HEK293 (cell line): ENCODE data around the gene INTS6.

ENCODE experiments used
- CTCF ChIA-PET: fragments of 350-600 bp; formaldehyde crosslinking; extraction: SDS; loops from one replicate; lab custom pipeline; 2021; ENCODE audit warnings: antibody characterized with exemption; lab: Yijun Ruan, JAX
- POLR2A ChIA-PET: fragments of 300-600 bp; formaldehyde crosslinking; extraction: SDS; loops from one replicate; lab custom pipeline; 2020; ENCODE audit warnings: antibody characterized with exemption, inconsistent platforms; lab: Yijun Ruan, JAX
- H3K27ac ChIP-seq: fragments of 200-500 bp; sonication (Bioruptor generic); 2 replicates; pipeline ENCODE4 v1.5.1; 2014; ENCODE audit warnings: low read depth, low read length, control low read depth, inconsistent platforms; ENCODE audit errors: extremely low read depth
- H3K36me3 ChIP-seq, 2 experiments: fragments of 200-500 bp in 1 of 2; sonication (Bioruptor generic) in 1 of 2; 1 replicate in 1 of 2; 2 replicates in 1 of 2; pipeline ENCODE4 v1.5.1; 2014 to 2017; ENCODE audit warnings: inconsistent platforms in 2 of 2, low read length in 2 of 2; ENCODE audit not compliant: control insufficient read depth in 2 of 2, insufficient read depth in 1 of 2
- H3K4me1 ChIP-seq: fragments of 200-500 bp; sonication (Bioruptor generic); 2 replicates; pipeline ENCODE4 v1.5.1; 2014; ENCODE audit warnings: mild to moderate bottlenecking, low read length, inconsistent platforms; ENCODE audit not compliant: control insufficient read depth, insufficient read depth
- H3K4me3 ChIP-seq: 2 replicates; pipeline ENCODE4 v1.5.1; 2011; ENCODE audit warnings: low read depth, mild to moderate bottlenecking, control low read depth, low read length, moderate library complexity
- H3K9me3 ChIP-seq: fragments of 200-500 bp; sonication (Bioruptor generic); 2 replicates; pipeline ENCODE4 v1.5.1; 2014; ENCODE audit warnings: low read depth, low read length, inconsistent platforms; ENCODE audit not compliant: control insufficient read depth, insufficient read depth
- GFI1B ChIP-seq: fragments of 450-650 bp; formaldehyde crosslinking; IDR thresholded peaks from 2 replicates; pipeline ENCODE4 v1.5.1; 2016; ENCODE audit warnings: missing biosample characterization, missing genetic modification characterization
- GLI4 ChIP-seq: fragments of 450-650 bp; formaldehyde crosslinking; IDR thresholded peaks from 2 replicates; pipeline ENCODE4 v1.5.1; 2016; ENCODE audit warnings: missing biosample characterization, missing genetic modification characterization
- IKZF3 ChIP-seq: fragments of 450-650 bp; IDR thresholded peaks from 2 replicates; pipeline ENCODE4 v1.5.0; 2018; ENCODE audit warnings: missing biosample characterization, mild to moderate bottlenecking, missing genetic modification characterization, moderate library complexity
- MZF1 ChIP-seq: fragments of 450-650 bp; formaldehyde crosslinking; IDR thresholded peaks from 2 replicates; pipeline ENCODE4 v1.5.1; 2017; ENCODE audit warnings: missing biosample characterization, missing genetic modification characterization, borderline replicate concordance
- SCRT2 ChIP-seq: fragments of 450-650 bp; formaldehyde crosslinking; IDR thresholded peaks from 2 replicates; pipeline ENCODE4 v1.5.1; 2016; ENCODE audit warnings: missing biosample characterization, missing genetic modification characterization
- YY2 ChIP-seq: fragments of 450-650 bp; formaldehyde crosslinking; IDR thresholded peaks from 2 replicates; pipeline ENCODE4 v1.5.1; 2016; ENCODE audit warnings: missing biosample characterization, missing genetic modification characterization
- ZNF10 ChIP-seq: fragments of 450-650 bp; formaldehyde crosslinking; IDR thresholded peaks from 2 replicates; pipeline ENCODE4 v1.5.1; 2017; ENCODE audit warnings: missing biosample characterization, missing genetic modification characterization
- ZNF112 ChIP-seq: fragments of 450-650 bp; formaldehyde crosslinking; IDR thresholded peaks from 2 replicates; pipeline ENCODE4 v1.5.0; 2017; ENCODE audit warnings: missing biosample characterization, missing genetic modification characterization
- ZNF155 ChIP-seq: fragments of 450-650 bp; formaldehyde crosslinking; IDR thresholded peaks from 2 replicates; pipeline ENCODE4 v1.5.1; 2016; ENCODE audit warnings: missing biosample characterization, missing genetic modification characterization
- ZNF266 ChIP-seq: fragments of 450-650 bp; formaldehyde crosslinking; IDR thresholded peaks from 2 replicates; pipeline ENCODE4 v1.5.1; 2016; ENCODE audit warnings: missing biosample characterization, missing genetic modification characterization, low read depth
- ZNF501 ChIP-seq: fragments of 450-650 bp; formaldehyde crosslinking; IDR thresholded peaks from 2 replicates; pipeline ENCODE4 v1.5.1; 2016; ENCODE audit warnings: missing biosample characterization, missing genetic modification characterization
- ZNF510 ChIP-seq: fragments of 450-650 bp; formaldehyde crosslinking; IDR thresholded peaks from 2 replicates; pipeline ENCODE4 v1.5.1; 2018; ENCODE audit warnings: mild to moderate bottlenecking, missing genetic modification characterization, missing biosample characterization; ENCODE audit not compliant: insufficient replicate concordance
- ZNF555 ChIP-seq: fragments of 450-650 bp; formaldehyde crosslinking; conservative IDR thresholded peaks from 2 replicates; pipeline ENCODE4 v1.5.1; 2017; ENCODE audit warnings: missing biosample characterization, mild to moderate bottlenecking, missing genetic modification characterization, inconsistent platforms
- ZNF658 ChIP-seq: fragments of 450-650 bp; formaldehyde crosslinking; IDR thresholded peaks from 2 replicates; pipeline ENCODE4; 2016; ENCODE audit warnings: missing biosample characterization, missing genetic modification characterization
- ZNF664 ChIP-seq: fragments of 450-650 bp; formaldehyde crosslinking; IDR thresholded peaks from 2 replicates; pipeline ENCODE4 v1.5.1; 2016; ENCODE audit warnings: missing biosample characterization, missing genetic modification characterization
- TF ChIP-seq, protein P1 (sequence below): fragments of 450-650 bp; formaldehyde crosslinking; IDR thresholded peaks from 2 replicates; pipeline ENCODE4 v1.5.1; 2016; ENCODE audit warnings: missing biosample characterization, missing genetic modification characterization
- TF ChIP-seq, protein P2 (sequence below): sonication (generic); formaldehyde crosslinking; IDR thresholded peaks from 2 replicates; pipeline ENCODE4 v1.8.1; 2022; ENCODE audit warnings: mild to moderate bottlenecking, moderate library complexity, missing genetic modification reagents
- TF ChIP-seq, protein P3 (sequence below): fragments of 450-650 bp; formaldehyde crosslinking; IDR thresholded peaks from 2 replicates; pipeline ENCODE4 v1.5.1; 2017; ENCODE audit warnings: missing biosample characterization, missing genetic modification characterization
- TF ChIP-seq, protein P4 (sequence below): fragments of 450-650 bp; formaldehyde crosslinking; conservative IDR thresholded peaks from 2 replicates; pipeline ENCODE4 v1.5.1; 2016; ENCODE audit warnings: low read depth, missing biosample characterization, missing genetic modification characterization
- TF ChIP-seq, protein P5 (sequence below): fragments of 450-650 bp; formaldehyde crosslinking; IDR thresholded peaks from 2 replicates; pipeline ENCODE4 v1.5.1; 2016; ENCODE audit warnings: missing biosample characterization, missing genetic modification characterization
- TF ChIP-seq, protein P6 (sequence below): fragments of 450-650 bp; formaldehyde crosslinking; IDR thresholded peaks from 2 replicates; pipeline ENCODE4 v1.5.1; 2016; ENCODE audit warnings: missing biosample characterization, missing genetic modification characterization, borderline replicate concordance

Gene INTS6

DNA sequence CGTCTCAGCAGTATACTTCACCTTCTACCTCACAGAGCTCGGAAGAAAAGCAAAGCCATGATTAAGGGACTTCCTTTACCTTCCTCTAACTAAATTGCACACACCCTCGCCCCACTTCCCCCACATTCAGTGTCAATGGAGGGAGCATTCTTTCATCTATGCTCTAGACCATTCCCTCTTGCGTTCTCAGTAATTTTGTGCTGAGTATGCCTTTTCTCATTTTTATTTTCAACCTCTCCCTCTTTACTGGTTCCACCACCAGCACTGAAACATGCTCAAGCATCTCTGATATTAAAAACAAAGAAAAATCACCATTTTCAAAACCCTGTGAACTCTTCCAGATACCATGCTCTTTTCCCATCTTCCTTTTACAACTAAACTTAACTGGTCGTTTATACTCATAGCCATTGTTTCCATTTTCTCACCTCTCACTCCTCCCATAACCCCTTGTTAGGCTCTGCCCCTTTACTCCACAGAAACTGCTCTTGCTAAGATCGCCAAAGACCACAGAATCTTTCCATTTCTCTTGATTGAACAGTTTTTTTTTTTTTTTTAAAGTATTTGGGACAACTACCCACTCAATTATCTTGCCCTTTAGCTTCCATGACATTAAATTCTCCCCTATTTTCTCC lies 81.0 kb downstream of the INTS6 start:
- POLR2A ChIA-PET = no interaction called here
- peaks cover 24 to 77% of the 10 kb centered on the region in 2 experiments for H3K36me3 ChIP-seq
- H3K27ac ChIP-seq = no peak overlapping the region
- H3K9me3 ChIP-seq = no peaks in the 10 kb centered on the region
- H3K4me3 ChIP-seq = no peak overlapping the region
- CTCF ChIA-PET = no interaction called here
- H3K4me1 ChIP-seq = no peaks in the 10 kb centered on the region
- TF ChIP-seq MZF1 (tag by site-specific recombination) (no peak), ZNF555 (tag by site-specific recombination) (no peak), YY2 (tag by site-specific recombination) (no peak), SCRT2 (tag by site-specific recombination) (no peak), ZNF112 (tag by site-specific recombination) (no peak)
- TF ChIP-seq, protein P1, sequence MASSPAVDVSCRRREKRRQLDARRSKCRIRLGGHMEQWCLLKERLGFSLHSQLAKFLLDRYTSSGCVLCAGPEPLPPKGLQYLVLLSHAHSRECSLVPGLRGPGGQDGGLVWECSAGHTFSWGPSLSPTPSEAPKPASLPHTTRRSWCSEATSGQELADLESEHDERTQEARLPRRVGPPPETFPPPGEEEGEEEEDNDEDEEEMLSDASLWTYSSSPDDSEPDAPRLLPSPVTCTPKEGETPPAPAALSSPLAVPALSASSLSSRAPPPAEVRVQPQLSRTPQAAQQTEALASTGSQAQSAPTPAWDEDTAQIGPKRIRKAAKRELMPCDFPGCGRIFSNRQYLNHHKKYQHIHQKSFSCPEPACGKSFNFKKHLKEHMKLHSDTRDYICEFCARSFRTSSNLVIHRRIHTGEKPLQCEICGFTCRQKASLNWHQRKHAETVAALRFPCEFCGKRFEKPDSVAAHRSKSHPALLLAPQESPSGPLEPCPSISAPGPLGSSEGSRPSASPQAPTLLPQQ (tag by site-specific recombination) = no peak
- TF ChIP-seq, protein P2, sequence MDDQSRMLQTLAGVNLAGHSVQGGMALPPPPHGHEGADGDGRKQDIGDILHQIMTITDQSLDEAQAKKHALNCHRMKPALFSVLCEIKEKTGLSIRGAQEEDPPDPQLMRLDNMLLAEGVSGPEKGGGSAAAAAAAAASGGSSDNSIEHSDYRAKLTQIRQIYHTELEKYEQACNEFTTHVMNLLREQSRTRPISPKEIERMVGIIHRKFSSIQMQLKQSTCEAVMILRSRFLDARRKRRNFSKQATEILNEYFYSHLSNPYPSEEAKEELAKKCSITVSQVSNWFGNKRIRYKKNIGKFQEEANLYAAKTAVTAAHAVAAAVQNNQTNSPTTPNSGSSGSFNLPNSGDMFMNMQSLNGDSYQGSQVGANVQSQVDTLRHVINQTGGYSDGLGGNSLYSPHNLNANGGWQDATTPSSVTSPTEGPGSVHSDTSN = no peak
- TF ChIP-seq, protein P3, sequence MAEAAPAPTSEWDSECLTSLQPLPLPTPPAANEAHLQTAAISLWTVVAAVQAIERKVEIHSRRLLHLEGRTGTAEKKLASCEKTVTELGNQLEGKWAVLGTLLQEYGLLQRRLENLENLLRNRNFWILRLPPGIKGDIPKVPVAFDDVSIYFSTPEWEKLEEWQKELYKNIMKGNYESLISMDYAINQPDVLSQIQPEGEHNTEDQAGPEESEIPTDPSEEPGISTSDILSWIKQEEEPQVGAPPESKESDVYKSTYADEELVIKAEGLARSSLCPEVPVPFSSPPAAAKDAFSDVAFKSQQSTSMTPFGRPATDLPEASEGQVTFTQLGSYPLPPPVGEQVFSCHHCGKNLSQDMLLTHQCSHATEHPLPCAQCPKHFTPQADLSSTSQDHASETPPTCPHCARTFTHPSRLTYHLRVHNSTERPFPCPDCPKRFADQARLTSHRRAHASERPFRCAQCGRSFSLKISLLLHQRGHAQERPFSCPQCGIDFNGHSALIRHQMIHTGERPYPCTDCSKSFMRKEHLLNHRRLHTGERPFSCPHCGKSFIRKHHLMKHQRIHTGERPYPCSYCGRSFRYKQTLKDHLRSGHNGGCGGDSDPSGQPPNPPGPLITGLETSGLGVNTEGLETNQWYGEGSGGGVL (tag by site-specific recombination) = no peak
- TF ChIP-seq, all 188 proteins: peak for 0

DNA sequence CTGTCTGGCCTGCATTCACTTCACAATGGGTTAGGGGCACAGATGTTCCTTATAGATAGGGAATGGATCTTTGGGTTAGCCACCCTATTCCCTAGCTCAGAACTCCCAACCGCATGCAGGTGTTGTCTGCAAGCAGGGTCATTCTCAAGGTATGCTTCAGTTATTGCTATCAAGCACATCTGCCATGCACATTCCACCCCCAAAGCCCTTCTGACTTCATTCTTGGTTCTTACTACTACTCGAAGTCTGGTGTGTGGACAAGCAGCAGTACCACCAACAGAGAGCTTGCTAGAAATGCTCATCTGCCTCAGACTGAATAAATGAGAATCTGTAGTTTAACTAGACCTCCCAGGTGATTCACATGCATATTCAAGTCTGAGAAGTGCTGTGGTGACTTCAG lies 82.0 kb downstream of the INTS6 start:
- Histone ChIP-seq H3K36me3 (peaks cover 24 to 77% of the 10 kb centered on the region in 2 experiments), H3K9me3 (no peaks in the 10 kb centered on the region), H3K4me1 (no peaks in the 10 kb centered on the region), H3K27ac (no peak overlapping the region), H3K4me3 (no peak overlapping the region)
- POLR2A ChIA-PET = no interaction called here
- CTCF ChIA-PET = no interaction called here
- TF ChIP-seq, protein P4, sequence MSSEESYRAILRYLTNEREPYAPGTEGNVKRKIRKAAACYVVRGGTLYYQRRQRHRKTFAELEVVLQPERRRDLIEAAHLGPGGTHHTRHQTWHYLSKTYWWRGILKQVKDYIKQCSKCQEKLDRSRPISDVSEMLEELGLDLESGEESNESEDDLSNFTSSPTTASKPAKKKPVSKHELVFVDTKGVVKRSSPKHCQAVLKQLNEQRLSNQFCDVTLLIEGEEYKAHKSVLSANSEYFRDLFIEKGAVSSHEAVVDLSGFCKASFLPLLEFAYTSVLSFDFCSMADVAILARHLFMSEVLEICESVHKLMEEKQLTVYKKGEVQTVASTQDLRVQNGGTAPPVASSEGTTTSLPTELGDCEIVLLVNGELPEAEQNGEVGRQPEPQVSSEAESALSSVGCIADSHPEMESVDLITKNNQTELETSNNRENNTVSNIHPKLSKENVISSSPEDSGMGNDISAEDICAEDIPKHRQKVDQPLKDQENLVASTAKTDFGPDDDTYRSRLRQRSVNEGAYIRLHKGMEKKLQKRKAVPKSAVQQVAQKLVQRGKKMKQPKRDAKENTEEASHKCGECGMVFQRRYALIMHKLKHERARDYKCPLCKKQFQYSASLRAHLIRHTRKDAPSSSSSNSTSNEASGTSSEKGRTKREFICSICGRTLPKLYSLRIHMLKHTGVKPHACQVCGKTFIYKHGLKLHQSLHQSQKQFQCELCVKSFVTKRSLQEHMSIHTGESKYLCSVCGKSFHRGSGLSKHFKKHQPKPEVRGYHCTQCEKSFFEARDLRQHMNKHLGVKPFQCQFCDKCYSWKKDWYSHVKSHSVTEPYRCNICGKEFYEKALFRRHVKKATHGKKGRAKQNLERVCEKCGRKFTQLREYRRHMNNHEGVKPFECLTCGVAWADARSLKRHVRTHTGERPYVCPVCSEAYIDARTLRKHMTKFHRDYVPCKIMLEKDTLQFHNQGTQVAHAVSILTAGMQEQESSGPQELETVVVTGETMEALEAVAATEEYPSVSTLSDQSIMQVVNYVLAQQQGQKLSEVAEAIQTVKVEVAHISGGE (tag by site-specific recombination) = no peak
- TF ChIP-seq ZNF658 (tag by site-specific recombination) = no peak
- TF ChIP-seq ZNF501 (tag by site-specific recombination) = no peak
- TF ChIP-seq, protein P5, sequence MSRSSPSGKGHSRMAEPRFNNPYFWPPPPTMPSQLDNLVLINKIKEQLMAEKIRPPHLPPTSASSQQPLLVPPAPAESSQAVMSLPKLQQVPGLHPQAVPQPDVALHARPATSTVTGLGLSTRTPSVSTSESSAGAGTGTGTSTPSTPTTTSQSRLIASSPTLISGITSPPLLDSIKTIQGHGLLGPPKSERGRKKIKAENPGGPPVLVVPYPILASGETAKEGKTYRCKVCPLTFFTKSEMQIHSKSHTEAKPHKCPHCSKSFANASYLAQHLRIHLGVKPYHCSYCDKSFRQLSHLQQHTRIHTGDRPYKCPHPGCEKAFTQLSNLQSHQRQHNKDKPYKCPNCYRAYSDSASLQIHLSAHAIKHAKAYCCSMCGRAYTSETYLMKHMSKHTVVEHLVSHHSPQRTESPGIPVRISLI (tag by site-specific recombination) = no peak
- TF ChIP-seq ZNF155 = no peak
- no peak for TF ChIP-seq GLI4 (tag by site-specific recombination)
- TF ChIP-seq, protein P6, sequence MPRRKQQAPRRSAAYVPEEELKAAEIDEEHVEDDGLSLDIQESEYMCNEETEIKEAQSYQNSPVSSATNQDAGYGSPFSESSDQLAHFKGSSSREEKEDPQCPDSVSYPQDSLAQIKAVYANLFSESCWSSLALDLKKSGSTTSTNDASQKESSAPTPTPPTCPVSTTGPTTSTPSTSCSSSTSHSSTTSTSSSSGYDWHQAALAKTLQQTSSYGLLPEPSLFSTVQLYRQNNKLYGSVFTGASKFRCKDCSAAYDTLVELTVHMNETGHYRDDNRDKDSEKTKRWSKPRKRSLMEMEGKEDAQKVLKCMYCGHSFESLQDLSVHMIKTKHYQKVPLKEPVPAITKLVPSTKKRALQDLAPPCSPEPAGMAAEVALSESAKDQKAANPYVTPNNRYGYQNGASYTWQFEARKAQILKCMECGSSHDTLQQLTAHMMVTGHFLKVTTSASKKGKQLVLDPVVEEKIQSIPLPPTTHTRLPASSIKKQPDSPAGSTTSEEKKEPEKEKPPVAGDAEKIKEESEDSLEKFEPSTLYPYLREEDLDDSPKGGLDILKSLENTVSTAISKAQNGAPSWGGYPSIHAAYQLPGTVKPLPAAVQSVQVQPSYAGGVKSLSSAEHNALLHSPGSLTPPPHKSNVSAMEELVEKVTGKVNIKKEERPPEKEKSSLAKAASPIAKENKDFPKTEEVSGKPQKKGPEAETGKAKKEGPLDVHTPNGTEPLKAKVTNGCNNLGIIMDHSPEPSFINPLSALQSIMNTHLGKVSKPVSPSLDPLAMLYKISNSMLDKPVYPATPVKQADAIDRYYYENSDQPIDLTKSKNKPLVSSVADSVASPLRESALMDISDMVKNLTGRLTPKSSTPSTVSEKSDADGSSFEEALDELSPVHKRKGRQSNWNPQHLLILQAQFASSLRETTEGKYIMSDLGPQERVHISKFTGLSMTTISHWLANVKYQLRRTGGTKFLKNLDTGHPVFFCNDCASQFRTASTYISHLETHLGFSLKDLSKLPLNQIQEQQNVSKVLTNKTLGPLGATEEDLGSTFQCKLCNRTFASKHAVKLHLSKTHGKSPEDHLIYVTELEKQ (tag by site-specific recombination) = no peak
- no peak for TF ChIP-seq GFI1B (tag by site-specific recombination)
- no peak for TF ChIP-seq IKZF3 (tag by site-specific recombination)
- TF ChIP-seq ZNF266 (tag by site-specific recombination) = no peak
- no peak for TF ChIP-seq ZNF10
- TF ChIP-seq ZNF510 (tag by site-specific recombination) = no peak
- no peak for TF ChIP-seq ZNF664
